ENCODE results near the gene ATAD1. TPM values are rescaled to one million over a fixed set of nuclear protein-coding genes. Genes with fewer than 3 reads are reported as not detected.
A peak's percentile ranks its signal among the peaks of the same experiment; 100 is the strongest.

Gene ATAD1
- total and polyA plus RNA-seq, 2 of the 4 experiments (the other 2 are of a cell fraction) = 12.7 to 21.9 TPM

DNA sequence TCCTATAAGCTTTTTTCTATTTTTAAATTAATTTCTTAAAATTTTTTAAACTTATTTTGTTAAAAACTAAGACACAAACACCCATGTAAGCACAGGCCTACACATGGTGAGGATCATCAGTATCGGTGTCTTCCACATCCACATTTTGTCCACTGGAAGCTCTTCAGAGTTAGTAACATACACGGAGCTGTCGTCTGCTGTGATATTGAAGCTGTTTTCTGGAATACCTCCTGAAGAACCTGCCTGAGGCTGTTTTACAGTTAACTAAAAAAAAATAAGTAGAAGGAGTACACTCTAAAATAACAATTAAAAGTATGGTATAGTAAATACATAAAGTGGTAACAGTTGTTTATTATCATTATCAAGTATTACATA, 27.6 kb upstream of the ATAD1 start:
- CTCF ChIA-PET = interaction anchor here (1.5 kb wide), 1 partner anchor 541 kb away, joined by 4 read pairs; no protein-coding TSS in a partner anchor
- intact Hi-C loops (cut with micrococcal nuclease) = no loop called here

More for the DNA sequence above, 27.6 kb upstream of the ATAD1 start:
- H3K27ac ChIP-seq (ENCODE audit: insufficient read depth, low read length) = peak overlapping the region; percentile 52; the same call in 1 of the 2 replicates
- no peak overlapping the region for H3K56ac ChIP-seq (ENCODE audit: extremely low read depth, insufficient read depth, low read length)
- dilution Hi-C loops (cut with HindIII; ENCODE audit: low sequenced_read_pairs, unreplicated experiment) = no loop called here
- H2AFZ ChIP-seq (replicated peaks; ENCODE audit: low read length, poor library complexity) = no peak overlapping the region
- no peak overlapping the region; the same call in 1 of the 2 replicates for H3K4me2 ChIP-seq (ENCODE audit: low read depth, low read length)
- no peak overlapping the region for H3K9ac ChIP-seq (ENCODE audit: low read depth, low read length)
- peak overlapping the region; percentile 99 for H2BK5ac ChIP-seq (ENCODE audit: low read depth, low read length, poor library complexity, severe bottlenecking)
- WGBS, 2 experiments (ENCODE audit: extremely low coverage in 2 of 2, insufficient read length in 1 of 2) = no CpG with 5 or more reads among the region's 3 CpGs
- peak overlapping the region; percentile 77 for H3K4ac ChIP-seq (ENCODE audit: low read depth, low read length)
- no peak overlapping the region for H2AK9ac ChIP-seq (replicated peaks; ENCODE audit: low read depth, low read length, poor library complexity)
- peaks cover 0 to 10% of the 10 kb centered on the region in 2 experiments; a peak in 2 of 4 replicates for H3K79me1 ChIP-seq (ENCODE audit: low read depth in 1 of 2, low read length in 2 of 2)
- H3K4me3 ChIP-seq (ENCODE audit: insufficient read depth, low read depth, low read length) = no peak overlapping the region
- peak overlapping the region; percentile 85; the same call in 1 of the 2 replicates for H4K5ac ChIP-seq (ENCODE audit: low read depth, low read length)
- peak overlapping the region; percentile 90 for H2AK5ac ChIP-seq (ENCODE audit: low read depth, low read length)
- H3K9me1 ChIP-seq (ENCODE audit: insufficient read depth, low read length) = peaks cover 14% of the 10 kb centered on the region
- H2BK20ac ChIP-seq (ENCODE audit: low read depth, low read length) = peak overlapping the region; percentile 96
- in situ Hi-C loops (cut with MboI; ENCODE audit: low sequenced_read_pairs) = no loop called here
- no peaks in the 10 kb centered on the region for H3K27me3 ChIP-seq (ENCODE audit: control insufficient read depth, insufficient read depth, low read length)
- peak overlapping the region; percentile 98; the same call in 1 of the 2 replicates for H3K18ac ChIP-seq (ENCODE audit: low read depth, low read length)
- TF ChIP-seq RAD21 (IDR thresholded peaks at IDR 0.05; ENCODE audit: low read length) (no peak), SMC3 (IDR thresholded peaks at IDR 0.05; ENCODE audit: low read depth, low read length) (no peak)
- TF ChIP-seq, protein P1, sequence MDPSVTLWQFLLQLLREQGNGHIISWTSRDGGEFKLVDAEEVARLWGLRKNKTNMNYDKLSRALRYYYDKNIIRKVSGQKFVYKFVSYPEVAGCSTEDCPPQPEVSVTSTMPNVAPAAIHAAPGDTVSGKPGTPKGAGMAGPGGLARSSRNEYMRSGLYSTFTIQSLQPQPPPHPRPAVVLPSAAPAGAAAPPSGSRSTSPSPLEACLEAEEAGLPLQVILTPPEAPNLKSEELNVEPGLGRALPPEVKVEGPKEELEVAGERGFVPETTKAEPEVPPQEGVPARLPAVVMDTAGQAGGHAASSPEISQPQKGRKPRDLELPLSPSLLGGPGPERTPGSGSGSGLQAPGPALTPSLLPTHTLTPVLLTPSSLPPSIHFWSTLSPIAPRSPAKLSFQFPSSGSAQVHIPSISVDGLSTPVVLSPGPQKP (IDR thresholded peaks at IDR 0.05; ENCODE audit: borderline replicate concordance, low read depth, low read length) = no peak
- peak overlapping the region; percentile 24; the same call in 1 of the 2 replicates for H3K14ac ChIP-seq (replicated peaks; ENCODE audit: low read depth, low read length)
- H3K9me3 ChIP-seq (ENCODE audit: control insufficient read depth, insufficient read depth, low read length) = no peaks in the 10 kb centered on the region
- no TSS peak for BruUV-seq (replicated peaks)
- DNase-seq (no peak), ATAC-seq (ENCODE audit: low read depth) (peak; percentile 28)
- 0 out of 2 replicates have a peak overlapping the region, but pooled peaks have one; percentile 58 for H4K91ac ChIP-seq (ENCODE audit: insufficient read depth, low read depth, low read length)
- H3K4me1 ChIP-seq (ENCODE audit: control insufficient read depth, insufficient read depth, low read length) = peaks cover 7% of the 10 kb centered on the region; the same call in 1 of the 2 replicates
- peak overlapping the region; percentile 87 for H2BK120ac ChIP-seq (ENCODE audit: low read depth, low read length)
- H3K36me3 ChIP-seq (ENCODE audit: control insufficient read depth, insufficient read depth, low read length) = no peaks in the 10 kb centered on the region
- peak overlapping the region; percentile 48; the same call in 1 of the 3 replicates for H2BK15ac ChIP-seq (ENCODE audit: low read depth, low read length)
- peak overlapping the region in 1 of 2 experiments; percentile 81; a peak in 1 of 4 replicates for H4K8ac ChIP-seq (ENCODE audit: low read depth in 2 of 2, low read length in 2 of 2)
- H3K23ac ChIP-seq (ENCODE audit: low read depth, low read length) = peak overlapping the region; percentile 66; the same call in 1 of the 2 replicates
- POLR2A ChIA-PET (ENCODE audit: unreplicated experiment) = no interaction called here
- H4K20me1 ChIP-seq (ENCODE audit: insufficient read depth, low read length) = no peaks in the 10 kb centered on the region

Measured in IMR-90 (cell line).